Transverse colon (tissue), 4 donors: ENCODE data around the gene CAPN13.

Experiments used
- EP300 ChIP-seq: sonication (generic); formaldehyde crosslinking; IDR thresholded peaks from one replicate; pipeline ENCODE4 v1.6.1; 2017; ENCODE audit warnings: antibody characterized with exemption, low read depth
- POLR2A ChIP-seq: fragments of 450-650 bp; IDR thresholded peaks from one replicate; pipeline ENCODE4 v1.6.1; 2016; ENCODE audit warnings: antibody characterized with exemption, mild to moderate bottlenecking, moderate library complexity
- POLR2AphosphoS5 ChIP-seq, 3 donors: sonication (generic); formaldehyde crosslinking; IDR thresholded peaks; one replicate each; pipeline ENCODE4 v1.6.1; 2016; ENCODE audit warnings: antibody characterized with exemption in 3 of 3
- TF ChIP-seq, protein P1 (sequence below), 5 experiments: fragments of 200-600 bp in 3 of 5; fragments of 450-650 bp in 2 of 5; sonication (generic) in 3 of 5; IDR thresholded peaks; 1 replicate in 2 of 5; 2 replicates in 3 of 5; pipeline ENCODE4 v1.5.1; 2016 to 2017; ENCODE audit warnings: antibody characterized with exemption in 5 of 5, inconsistent platforms in 3 of 5, mild to moderate bottlenecking in 2 of 5, moderate library complexity in 1 of 5

DNA sequence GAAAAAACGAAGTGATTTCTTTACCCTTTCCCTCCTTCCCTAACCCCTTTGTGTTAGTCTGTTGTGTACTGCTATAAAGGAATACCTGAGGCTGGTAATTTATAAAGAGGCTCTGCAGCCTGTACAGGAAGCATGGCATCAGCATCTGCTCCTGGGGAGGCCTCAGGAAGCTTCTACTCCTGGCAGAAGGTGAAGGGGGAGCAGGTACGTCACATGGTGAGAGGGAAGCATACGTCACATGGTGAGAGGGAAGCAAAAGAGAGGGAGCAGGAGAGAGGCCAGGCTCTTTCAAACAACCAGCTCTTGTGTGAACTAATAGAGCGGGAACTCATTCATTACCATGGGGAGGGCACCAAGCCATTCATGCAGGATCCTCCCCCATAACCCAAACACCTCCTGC is 126.2 kb downstream of the CAPN13 start:
- TF ChIP-seq, protein P1, sequence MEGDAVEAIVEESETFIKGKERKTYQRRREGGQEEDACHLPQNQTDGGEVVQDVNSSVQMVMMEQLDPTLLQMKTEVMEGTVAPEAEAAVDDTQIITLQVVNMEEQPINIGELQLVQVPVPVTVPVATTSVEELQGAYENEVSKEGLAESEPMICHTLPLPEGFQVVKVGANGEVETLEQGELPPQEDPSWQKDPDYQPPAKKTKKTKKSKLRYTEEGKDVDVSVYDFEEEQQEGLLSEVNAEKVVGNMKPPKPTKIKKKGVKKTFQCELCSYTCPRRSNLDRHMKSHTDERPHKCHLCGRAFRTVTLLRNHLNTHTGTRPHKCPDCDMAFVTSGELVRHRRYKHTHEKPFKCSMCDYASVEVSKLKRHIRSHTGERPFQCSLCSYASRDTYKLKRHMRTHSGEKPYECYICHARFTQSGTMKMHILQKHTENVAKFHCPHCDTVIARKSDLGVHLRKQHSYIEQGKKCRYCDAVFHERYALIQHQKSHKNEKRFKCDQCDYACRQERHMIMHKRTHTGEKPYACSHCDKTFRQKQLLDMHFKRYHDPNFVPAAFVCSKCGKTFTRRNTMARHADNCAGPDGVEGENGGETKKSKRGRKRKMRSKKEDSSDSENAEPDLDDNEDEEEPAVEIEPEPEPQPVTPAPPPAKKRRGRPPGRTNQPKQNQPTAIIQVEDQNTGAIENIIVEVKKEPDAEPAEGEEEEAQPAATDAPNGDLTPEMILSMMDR (IDR thresholded peaks at IDR 0.05): no peak
- TF ChIP-seq EP300: no peak
- no peak for TF ChIP-seq POLR2A
- no peak for TF ChIP-seq POLR2AphosphoS5 (IDR thresholded peaks at IDR 0.05)
